GM18520 (cell line): ENCODE results near the gene HDAC8.
"Not testable (repeated sequence)": the region's sequence is repeated elsewhere in the genome, so short reads cannot be mapped to it uniquely, and the experiment has no call there.

Source experiments
- ATAC-seq: cut with Tn5 transposase; IDR thresholded peaks from one replicate; pipeline ENCODE4 v1.9.1; 2021; ENCODE audit not compliant: unreplicated experiment

Gene HDAC8

GRCh38 chrX:72536542-72536941 is 36.1 kb downstream of the HDAC8 start:
- ATAC-seq, result no peak

- ATAC-seq, result no peak
Observed at GRCh38 chrX:72532366-72532765, 40.3 kb downstream of the HDAC8 start.

- ATAC-seq, result no peak
Observed at GRCh38 chrX:72526534-72527508, 45.8 kb downstream of the HDAC8 start.

- ATAC-seq, result peak; percentile 95
Observed at GRCh38 chrX:72498782-72499181, 73.9 kb downstream of the HDAC8 start.

- ATAC-seq, result no peak
Observed at GRCh38 chrX:72495046-72495445, 77.6 kb downstream of the HDAC8 start.

- ATAC-seq, result peak; percentile 64
Observed at GRCh38 chrX:72492499-72492898, 80.1 kb downstream of the HDAC8 start.

- ATAC-seq, result not testable (repeated sequence)
Observed at GRCh38 chrX:72490221-72490620, 82.4 kb downstream of the HDAC8 start.

- no peak for ATAC-seq
Observed at GRCh38 chrX:72487661-72488060, 85.0 kb downstream of the HDAC8 start.

- no peak for ATAC-seq
Observed at GRCh38 chrX:72479324-72480274, 93.0 kb downstream of the HDAC8 start.

- ATAC-seq, result no peak
Observed at GRCh38 chrX:72478853-72479252, 93.8 kb downstream of the HDAC8 start.

- no peak for ATAC-seq
Observed at GRCh38 chrX:72478351-72478750, 94.3 kb downstream of the HDAC8 start.

GRCh38 chrX:72477781-72478181 is 94.9 kb downstream of the HDAC8 start:
- no peak for ATAC-seq

GRCh38 chrX:72477376-72477775 is 95.3 kb downstream of the HDAC8 start:
- ATAC-seq, result no peak

GRCh38 chrX:72475952-72476668 is 96.5 kb downstream of the HDAC8 start:
- no peak for ATAC-seq

GRCh38 chrX:72475338-72475737 is 97.3 kb downstream of the HDAC8 start:
- no peak for ATAC-seq

- ATAC-seq, result no peak
Observed at GRCh38 chrX:72470532-72471223, 102.0 kb downstream of the HDAC8 start.

GRCh38 chrX:72470117-72470516 is 102.5 kb downstream of the HDAC8 start:
- no peak for ATAC-seq

GRCh38 chrX:72468607-72469006 is 104.0 kb downstream of the HDAC8 start:
- no peak for ATAC-seq

- no peak for ATAC-seq
Observed at GRCh38 chrX:72467135-72467534, 105.5 kb downstream of the HDAC8 start.

GRCh38 chrX:72466493-72466892 is 106.2 kb downstream of the HDAC8 start:
- ATAC-seq, result no peak
